GM18511 (cell line): ENCODE measurements around the gene PTPN7.
"Not testable (repeated sequence)": the region's sequence is repeated elsewhere in the genome, so short reads cannot be mapped to it uniquely, and the experiment has no call there.

ENCODE experiments used
- ATAC-seq: cut with Tn5 transposase; IDR thresholded peaks from one replicate; pipeline ENCODE4 v1.9.1; 2021; ENCODE audit warnings: mild to moderate bottlenecking, moderate library complexity; ENCODE audit not compliant: unreplicated experiment

The PTPN7 gene

DNA sequence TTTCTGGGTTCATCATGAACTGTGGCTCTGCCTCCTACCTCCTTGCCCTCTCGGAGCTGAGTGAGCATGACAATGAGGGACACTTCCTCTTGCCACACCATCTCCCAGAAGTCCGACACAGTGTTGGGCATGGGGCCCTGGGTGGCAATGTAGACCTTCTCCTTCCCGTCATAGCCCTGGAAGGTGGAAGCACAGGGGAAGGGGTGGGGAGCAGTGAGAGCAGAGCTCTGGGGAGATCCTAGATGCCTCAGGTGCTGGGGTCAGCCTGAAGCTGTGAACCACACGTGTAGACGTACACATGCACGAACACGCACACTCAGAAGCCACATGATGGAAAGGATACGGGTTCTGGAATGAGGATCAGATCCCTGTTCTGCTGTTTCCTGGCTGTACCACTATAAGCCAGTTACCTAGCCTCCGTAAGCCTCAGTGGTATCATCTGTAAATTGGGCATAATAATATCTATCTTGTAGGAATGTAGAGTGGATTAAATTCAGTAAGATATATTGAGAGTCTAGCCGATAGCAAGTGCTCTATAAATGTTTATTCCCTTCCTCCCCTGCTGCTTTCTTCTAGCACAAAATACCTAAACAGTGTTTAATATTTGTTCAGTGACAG, 6.1 kb downstream of the PTPN7 start:
- no peak for ATAC-seq

DNA sequence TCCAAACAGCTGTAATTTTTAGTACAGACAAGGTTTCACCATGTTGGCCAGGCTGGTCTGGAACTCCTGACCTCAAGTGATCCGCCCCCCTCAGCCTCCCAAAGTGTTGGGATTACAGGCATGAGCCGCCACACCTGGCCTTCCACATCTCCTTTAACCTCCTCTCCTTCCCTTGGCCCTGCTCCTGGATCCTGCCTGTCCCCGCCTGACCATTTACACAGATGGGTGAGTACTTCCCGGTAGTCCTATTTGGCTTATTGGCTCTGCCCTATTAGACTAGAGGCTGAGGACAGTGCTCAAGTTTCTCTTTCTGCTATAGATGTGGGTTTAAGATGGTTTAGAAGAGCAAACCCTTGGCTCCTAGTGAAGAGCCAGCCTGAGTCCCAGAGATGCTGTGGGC, 7.1 kb downstream of the PTPN7 start:
- no peak for ATAC-seq

DNA sequence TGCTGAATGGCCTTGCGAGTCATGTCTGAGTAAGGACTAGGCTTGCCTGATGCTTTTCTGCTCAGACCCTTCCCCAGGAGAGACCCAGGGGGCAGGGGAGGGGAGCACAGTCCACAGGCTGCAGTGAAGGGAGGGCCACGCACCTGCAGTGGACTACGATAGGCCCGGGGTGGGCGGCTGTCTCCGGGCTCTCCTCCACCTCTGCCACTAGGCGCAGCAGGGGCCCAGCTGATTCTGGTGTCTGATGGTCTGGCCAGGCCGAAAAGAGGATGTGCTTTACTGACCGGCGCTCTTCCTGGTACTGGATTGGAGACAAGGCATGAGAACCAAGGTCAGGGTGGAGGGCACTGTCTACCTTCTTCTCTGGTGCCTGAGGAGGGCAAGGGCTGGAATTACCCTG, 8.0 kb downstream of the PTPN7 start:
- no peak for ATAC-seq

- ATAC-seq, result no peak
These were observed 9.4 kb downstream of the PTPN7 start for GRCh38 chr1:202151045-202151444.

DNA sequence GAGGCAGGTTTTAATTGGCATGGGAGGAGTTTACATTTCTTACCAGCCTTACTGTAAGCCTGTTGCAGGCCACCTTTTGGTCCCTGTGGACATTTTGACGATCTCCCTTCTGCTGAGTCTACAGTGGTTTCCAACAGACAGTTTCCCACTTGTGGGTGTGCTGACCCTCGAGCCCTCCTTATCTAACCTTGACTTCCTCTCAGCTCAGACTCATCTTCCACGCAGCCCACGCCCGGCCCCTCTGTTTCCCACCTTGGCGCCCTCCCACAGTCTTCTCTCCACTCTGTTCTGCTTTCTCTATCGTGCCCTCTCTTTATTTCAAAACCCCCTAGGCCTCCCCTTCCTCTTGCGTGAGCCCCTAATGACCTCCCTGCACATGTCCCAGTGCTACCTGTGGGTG, 9.8 kb downstream of the PTPN7 start:
- no peak for ATAC-seq

DNA sequence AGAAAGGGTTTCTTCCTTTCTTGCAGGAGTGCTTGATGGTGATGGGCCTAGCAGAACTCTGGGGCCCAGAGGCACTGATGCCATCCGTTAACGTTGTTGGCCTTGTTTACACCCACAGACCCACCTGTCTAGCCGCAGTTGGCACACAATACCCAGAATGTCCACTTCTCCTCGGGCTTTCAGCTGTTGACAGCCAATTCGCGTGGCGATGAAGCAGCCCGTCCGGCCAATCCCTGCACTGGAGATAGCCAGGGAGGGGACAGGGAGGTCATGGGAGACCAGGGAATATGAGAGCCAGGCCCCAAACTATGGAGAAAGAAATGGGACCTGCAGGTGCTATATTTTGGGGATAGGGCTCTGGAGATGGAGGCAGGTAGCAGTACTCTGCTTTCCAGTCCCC, 10.2 kb downstream of the PTPN7 start:
- ATAC-seq, result no peak

DNA sequence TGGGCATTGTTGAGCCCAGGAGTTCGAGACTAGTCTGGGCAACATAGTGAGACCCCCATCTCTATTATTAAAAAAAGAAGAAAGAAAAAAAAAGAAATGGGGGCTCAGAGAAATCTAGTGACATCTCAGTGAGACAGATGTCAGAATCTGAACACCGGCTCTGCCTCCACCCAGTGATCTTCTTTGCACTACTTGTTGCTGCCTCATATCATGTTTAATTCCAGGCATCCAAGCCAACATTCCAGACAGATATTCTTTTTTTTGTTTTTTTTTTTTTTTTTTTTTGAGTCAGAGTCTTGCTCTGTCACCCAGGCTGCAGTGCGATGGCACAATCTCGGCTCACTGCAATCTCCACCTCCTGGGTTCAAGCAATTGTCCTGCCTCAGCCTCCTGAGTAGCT, 10.8 kb downstream of the PTPN7 start:
- ATAC-seq, result no peak

GRCh38 chr1:202148391-202148790, 12.0 kb downstream of the PTPN7 start:
- no peak for ATAC-seq

DNA sequence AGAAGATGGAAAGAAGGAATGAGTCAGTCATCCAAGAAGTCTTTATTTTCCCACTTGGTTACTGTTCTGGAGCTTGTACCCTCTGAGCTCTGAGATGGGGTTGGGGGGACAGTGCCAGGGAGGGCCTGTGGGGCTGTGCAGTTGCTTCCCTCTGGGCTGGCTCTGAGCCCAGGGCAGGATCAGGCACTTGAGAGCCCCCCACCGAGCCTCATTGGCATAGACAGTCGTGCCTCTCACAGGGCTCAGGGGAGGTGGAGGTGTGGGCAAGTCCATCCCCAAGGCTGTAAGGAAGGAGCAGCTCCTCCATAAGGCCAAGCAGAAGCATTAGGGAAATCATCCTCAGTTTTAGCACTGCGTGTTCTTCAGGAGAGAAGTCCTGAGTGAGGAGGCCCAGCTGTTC, 13.4 kb downstream of the PTPN7 start:
- no peak for ATAC-seq

GRCh38 chr1:202146279-202146678, 14.1 kb downstream of the PTPN7 start:
- ATAC-seq, result no peak

GRCh38 chr1:202145744-202146140, 14.7 kb downstream of the PTPN7 start:
- not testable (repeated sequence) for ATAC-seq

DNA sequence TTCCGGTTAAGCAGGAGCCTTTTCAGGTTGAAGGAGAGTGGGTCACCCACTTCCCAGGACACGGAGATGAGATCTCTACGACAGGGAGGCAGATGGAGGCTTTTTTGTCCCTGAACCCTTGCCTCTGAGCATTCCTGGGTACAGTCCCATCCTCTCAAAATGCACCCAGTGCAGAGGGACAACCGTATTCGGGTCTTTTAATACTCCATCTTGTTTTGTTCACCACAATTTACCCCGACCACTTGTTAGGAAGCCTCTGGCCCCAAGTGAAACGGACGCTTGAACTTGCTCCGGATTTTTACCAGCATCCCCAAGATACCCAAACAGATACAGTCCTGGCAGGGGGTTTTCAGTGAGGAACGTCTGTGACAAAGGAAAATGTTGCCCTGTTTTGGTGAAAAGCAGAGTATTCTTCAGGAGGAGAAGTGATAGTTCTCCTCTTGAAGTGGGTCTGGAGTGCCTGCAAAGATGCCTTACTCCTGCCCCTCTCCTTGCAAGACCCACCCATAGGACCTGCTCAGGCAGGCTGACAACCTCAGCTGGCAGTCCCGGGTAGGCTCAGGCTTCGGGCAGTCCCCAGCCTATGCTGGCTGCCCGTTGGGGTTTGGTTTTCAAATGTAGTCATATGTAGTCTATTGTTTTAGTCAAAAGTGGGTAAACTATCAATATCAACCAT, 15.2 kb downstream of the PTPN7 start:
- no peak for ATAC-seq

- peak; percentile 70 for ATAC-seq
These were observed 15.9 kb downstream of the PTPN7 start, which contains the start of gene ARL8A for GRCh38 chr1:202144402-202145067. ARL8A (minus strand) TSS chr1:202144737; CDS start chr1:202144572, 165 bp downstream.

- ATAC-seq, result peak; percentile 51
These were observed 16.5 kb downstream of the PTPN7 start for GRCh38 chr1:202143768-202144401.

DNA sequence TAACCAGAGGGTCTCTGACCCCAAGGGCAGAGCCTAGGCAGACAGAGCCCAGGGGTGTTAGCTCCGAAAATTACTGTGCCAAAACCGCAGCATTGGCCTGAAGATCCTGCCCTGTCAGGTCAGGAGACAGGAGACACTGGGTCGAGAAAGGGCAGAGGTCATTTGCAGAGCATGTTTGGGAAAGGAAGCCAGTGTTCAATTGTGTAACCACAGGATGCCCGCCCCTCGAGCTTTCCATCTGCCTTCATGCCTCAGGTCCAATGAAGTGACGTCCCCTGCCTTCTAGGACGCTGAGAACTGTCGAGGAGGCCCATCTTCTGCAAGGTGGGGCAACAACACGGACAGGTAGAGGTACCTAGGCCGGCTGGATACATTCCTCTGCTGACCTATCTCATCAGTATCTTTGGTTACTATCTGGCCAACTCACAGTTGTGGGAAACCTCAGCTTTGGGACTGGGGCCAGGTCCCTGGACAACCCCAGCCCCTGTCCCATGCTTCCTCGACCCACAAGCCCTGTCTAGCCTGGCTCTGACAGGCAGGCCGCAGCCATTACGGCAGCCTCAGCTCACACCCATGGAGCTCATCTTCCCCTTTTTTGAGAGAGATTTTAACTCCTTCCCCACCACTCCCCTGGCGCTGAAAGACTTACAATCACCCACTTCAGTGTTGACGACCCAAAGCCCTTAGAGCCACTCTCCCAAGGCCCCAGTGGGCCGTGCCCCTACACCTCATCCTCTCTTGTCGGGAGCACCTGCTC, 17.2 kb downstream of the PTPN7 start:
- peak; percentile 29 for ATAC-seq

- ATAC-seq, result not testable (repeated sequence)
These were observed 18.9 kb downstream of the PTPN7 start for GRCh38 chr1:202141468-202141867.

GRCh38 chr1:202140833-202141232, 19.6 kb downstream of the PTPN7 start:
- no peak for ATAC-seq

- peak; percentile 60 for ATAC-seq
These were observed 25.1 kb downstream of the PTPN7 start for GRCh38 chr1:202135221-202135721.

GRCh38 chr1:202134645-202135172, 25.7 kb downstream of the PTPN7 start:
- no peak for ATAC-seq

GRCh38 chr1:202133989-202134388, 26.4 kb downstream of the PTPN7 start:
- no peak for ATAC-seq
